DND-41 (cell line): ENCODE results near the gene UHRF1.

Experiments
- ATAC-seq: fragments of 200-7000 bp; cut with Tn5 transposase; 3 replicates; pipeline ENCODE4 v1.9.1; 2021; ENCODE audit warnings: low read depth; ENCODE audit not compliant: insufficient read depth
- DNase-seq: peaks from one replicate; pipeline ENCODE4 v3.0.0-alpha.2; 2020
- H2AFZ ChIP-seq: 2 replicates; pipeline ENCODE4 v1.6.0; 2012; ENCODE audit warnings: low read depth, low read length
- H3K27ac ChIP-seq: 2 replicates; pipeline ENCODE4 v1.5.1; 2012; ENCODE audit warnings: low read length, inconsistent platforms
- H3K27me3 ChIP-seq: fragments of 200-600 bp; sonication (generic); 2 replicates; pipeline ENCODE4 v1.6.0; 2012; ENCODE audit warnings: low read length, mild to moderate bottlenecking, inconsistent platforms; ENCODE audit not compliant: insufficient read depth, poor library complexity
- H3K36me3 ChIP-seq: 2 replicates; pipeline ENCODE4 v1.5.1; 2012; ENCODE audit warnings: low read length, inconsistent platforms; ENCODE audit not compliant: insufficient read depth
- H3K4me1 ChIP-seq: 2 replicates; pipeline ENCODE4 v1.5.1; 2012; ENCODE audit warnings: mild to moderate bottlenecking, low read length; ENCODE audit not compliant: insufficient read depth
- H3K4me2 ChIP-seq: 2 replicates; pipeline ENCODE4 v1.6.0; 2012; ENCODE audit warnings: mild to moderate bottlenecking, moderate library complexity, low read length, inconsistent platforms; ENCODE audit not compliant: insufficient read depth
- H3K4me3 ChIP-seq, 2 experiments: fragments of 200-600 bp in 1 of 2; shearing (Covaris generic) in 1 of 2; 2 replicates each; pipeline ENCODE4 v1.5.1; 2012 to 2016; ENCODE audit warnings: inconsistent platforms in 2 of 2, low read length in 2 of 2, mild to moderate bottlenecking in 2 of 2, low read depth in 1 of 2, moderate library complexity in 1 of 2
- H3K79me2 ChIP-seq: 2 replicates; pipeline ENCODE4 v1.6.0; 2012; ENCODE audit warnings: low read length, inconsistent platforms; ENCODE audit not compliant: insufficient read depth
- H3K9ac ChIP-seq: 2 replicates; pipeline ENCODE4 v1.6.0; 2012; ENCODE audit warnings: low read depth, mild to moderate bottlenecking, inconsistent platforms, low read length, moderate library complexity
- H3K9me3 ChIP-seq: 2 replicates; pipeline ENCODE4 v1.5.1; 2012; ENCODE audit warnings: low read length, moderate library complexity, mild to moderate bottlenecking, inconsistent platforms; ENCODE audit not compliant: insufficient read depth, severe bottlenecking
- H4K20me1 ChIP-seq: 2 replicates; pipeline ENCODE4 v1.6.0; 2012; ENCODE audit warnings: low read length; ENCODE audit not compliant: insufficient read depth
- CTCF ChIP-seq: IDR thresholded peaks from 2 replicates; pipeline ENCODE4 v1.5.1; 2012; ENCODE audit warnings: borderline replicate concordance, low read length, moderate library complexity, mild to moderate bottlenecking; ENCODE audit not compliant: poor library complexity, severe bottlenecking; ENCODE audit errors: extremely low read depth
- EZH2 ChIP-seq: IDR thresholded peaks from 3 replicates; pipeline ENCODE4 v1.6.1; 2012; ENCODE audit warnings: borderline replicate concordance, low read depth, mild to moderate bottlenecking, moderate library complexity, low read length, inconsistent platforms; ENCODE audit not compliant: severe bottlenecking

UHRF1 gene

GRCh38 chr19:4870025-4870700, 39.1 kb upstream of the UHRF1 start:
- no peak overlapping the region for H3K4me2 ChIP-seq
- H3K27me3 ChIP-seq: no peaks in the 10 kb centered on the region
- no peak for ATAC-seq
- no peak overlapping the region for H2AFZ ChIP-seq
- H3K9me3 ChIP-seq: no peaks in the 10 kb centered on the region
- H3K4me1 ChIP-seq: peaks cover 25% of the 10 kb centered on the region
- no peak overlapping the region for H3K9ac ChIP-seq
- no peak for DNase-seq
- peaks cover 12% of the 10 kb centered on the region for H3K79me2 ChIP-seq
- H3K36me3 ChIP-seq: no peaks in the 10 kb centered on the region
- H3K27ac ChIP-seq: no peak overlapping the region
- no peak overlapping the region for H3K4me3 ChIP-seq
- no peaks in the 10 kb centered on the region; the same call in 1 of the 2 replicates for H4K20me1 ChIP-seq
- no peak for TF ChIP-seq EZH2
- TF ChIP-seq CTCF: no peak

GRCh38 chr19:4871711-4872110, 37.6 kb upstream of the UHRF1 start:
- no peak overlapping the region for H3K9ac ChIP-seq
- H4K20me1 ChIP-seq: no peaks in the 10 kb centered on the region; the same call in 1 of the 2 replicates
- H3K27ac ChIP-seq: no peak overlapping the region
- H3K9me3 ChIP-seq: no peaks in the 10 kb centered on the region
- H3K36me3 ChIP-seq: no peaks in the 10 kb centered on the region
- no peak for TF ChIP-seq CTCF
- TF ChIP-seq EZH2: no peak
- ATAC-seq (no peak), DNase-seq (no peak)
- no peak overlapping the region for H3K4me3 ChIP-seq
- H3K4me1 ChIP-seq: peaks cover 18% of the 10 kb centered on the region
- H3K27me3 ChIP-seq: no peaks in the 10 kb centered on the region
- no peak overlapping the region for H2AFZ ChIP-seq
- no peak overlapping the region for H3K4me2 ChIP-seq
- peaks cover 5% of the 10 kb centered on the region; the same call in 1 of the 2 replicates for H3K79me2 ChIP-seq

- H3K4me3 ChIP-seq: no peak overlapping the region
- no peak overlapping the region for H3K27ac ChIP-seq
- peaks cover 3% of the 10 kb centered on the region for H3K9me3 ChIP-seq
- H3K36me3 ChIP-seq: no peaks in the 10 kb centered on the region
- H3K9ac ChIP-seq: no peak overlapping the region
- TF ChIP-seq EZH2 (no peak), CTCF (no peak)
- no peaks in the 10 kb centered on the region for H3K27me3 ChIP-seq
- DNase-seq (no peak), ATAC-seq (no peak)
- H3K4me1 ChIP-seq: peaks cover 23% of the 10 kb centered on the region
- no peak overlapping the region for H2AFZ ChIP-seq
- H4K20me1 ChIP-seq: no peaks in the 10 kb centered on the region; the same call in 1 of the 2 replicates
- no peak overlapping the region for H3K4me2 ChIP-seq
- H3K79me2 ChIP-seq: no peaks in the 10 kb centered on the region
These were observed 35.4 kb upstream of the UHRF1 start for GRCh38 chr19:4873930-4874329.
